GM10847 (cell line): ENCODE results near the gene RBL1.

Experiments
- POLR2A ChIP-seq: IDR thresholded peaks from 2 replicates; pipeline ENCODE4 v1.6.1; 2011; ENCODE audit not compliant: insufficient read length; ENCODE audit errors: extremely low read depth

RBL1 gene

DNA sequence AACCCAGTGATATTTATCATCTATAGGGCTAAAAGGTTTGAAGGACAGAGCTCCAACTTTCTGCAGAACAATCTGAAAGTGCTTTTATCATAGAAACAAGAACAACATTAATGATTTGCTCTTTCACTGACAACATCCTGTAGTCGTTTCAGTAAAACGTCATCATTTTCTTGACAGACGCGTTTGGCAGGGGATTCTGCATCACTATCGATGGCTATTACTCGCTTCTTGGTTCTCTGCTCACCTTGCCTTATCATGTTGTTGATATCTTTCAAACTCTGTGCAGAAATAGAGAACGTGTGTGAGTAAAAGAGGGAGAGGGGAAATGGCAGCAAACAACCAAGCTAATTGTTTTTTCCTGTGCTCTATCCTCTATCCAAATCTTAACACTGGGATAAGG lies 97.1 kb downstream of the RBL1 start:
- TF ChIP-seq POLR2A = no peak

DNA sequence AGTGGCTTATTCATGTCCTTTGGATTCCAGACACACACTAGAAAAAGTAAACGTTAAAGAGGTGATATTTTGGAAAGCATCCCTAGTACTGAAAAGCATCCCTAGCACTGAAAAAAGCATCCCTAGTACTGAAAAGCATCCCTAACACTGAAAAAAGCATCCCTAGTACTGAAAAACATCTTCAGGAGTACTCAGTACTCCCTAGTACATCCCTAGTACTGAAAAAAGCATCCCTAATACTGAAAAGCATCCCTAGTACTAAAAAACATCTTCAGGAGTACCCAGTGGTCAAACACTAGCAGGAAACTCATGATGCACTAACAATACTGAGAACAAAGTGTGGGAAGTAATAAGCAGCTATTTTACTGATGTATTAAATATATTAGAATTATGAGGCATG lies 98.7 kb downstream of the RBL1 start:
- TF ChIP-seq POLR2A = no peak

DNA sequence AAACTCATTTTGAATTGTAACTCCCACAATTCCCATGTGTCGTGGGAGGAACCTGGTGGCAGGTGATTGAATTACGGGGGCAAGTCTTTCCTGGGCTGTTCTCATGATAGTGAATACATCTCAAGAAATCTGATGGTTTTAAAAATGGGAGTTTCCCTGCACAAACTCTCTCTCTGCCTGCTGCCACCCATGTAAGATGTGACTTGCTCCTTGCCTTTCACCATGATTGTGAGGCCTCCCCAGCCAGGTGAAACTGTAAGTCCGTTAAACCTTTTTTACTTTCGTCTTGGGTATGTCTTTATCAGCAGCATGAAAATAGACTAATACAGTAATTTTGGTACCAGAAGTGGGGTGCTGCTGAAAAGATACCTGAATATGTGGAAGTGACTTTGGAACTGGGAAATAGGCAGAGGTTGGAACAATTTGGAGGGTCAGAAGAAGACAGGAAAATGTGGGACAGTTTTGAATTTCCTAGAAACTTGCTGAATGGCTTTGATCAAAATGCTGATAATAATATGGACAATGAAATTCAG lies 102.9 kb downstream of the RBL1 start:
- TF ChIP-seq POLR2A = no peak

DNA sequence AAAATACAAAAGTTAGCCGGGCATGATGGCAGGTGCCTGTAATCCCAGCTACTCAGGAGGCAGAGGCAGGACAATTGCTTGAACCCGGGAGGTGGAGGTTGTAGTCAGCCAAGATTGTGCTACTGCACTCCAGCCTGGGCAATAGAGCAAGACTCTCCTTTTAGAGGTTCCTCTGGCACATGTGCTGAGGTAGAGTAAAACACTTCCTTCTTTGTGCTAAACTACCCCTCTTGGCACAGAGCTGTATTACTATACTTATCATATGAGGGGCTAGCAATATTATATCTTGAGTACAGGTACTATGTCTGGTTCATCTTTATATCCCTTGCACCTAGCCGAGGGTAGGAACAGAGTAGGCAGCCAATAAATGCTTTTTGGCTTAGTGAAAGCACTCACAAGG lies 104.1 kb downstream of the RBL1 start:
- no peak for TF ChIP-seq POLR2A

DNA sequence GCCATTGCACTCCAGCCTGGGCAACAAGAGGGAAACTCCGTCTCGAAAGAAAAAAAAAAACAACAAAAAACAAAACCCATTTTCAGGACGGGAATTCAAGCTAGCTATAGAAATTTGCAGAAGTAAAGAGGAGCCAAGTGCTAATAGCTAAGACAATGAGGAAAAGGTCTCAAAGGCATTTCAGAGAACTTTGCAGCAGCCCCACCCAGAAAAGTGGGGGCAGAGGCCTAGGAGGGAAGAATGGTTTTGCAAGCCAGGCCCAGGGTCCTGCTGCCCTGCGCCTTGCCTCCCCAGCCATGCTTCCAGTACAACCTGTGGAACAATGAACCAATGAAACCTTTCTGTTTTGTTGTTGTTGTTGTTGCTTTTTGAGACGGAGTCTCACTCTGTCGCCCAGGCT lies 106.0 kb downstream of the RBL1 start:
- TF ChIP-seq POLR2A = no peak

DNA sequence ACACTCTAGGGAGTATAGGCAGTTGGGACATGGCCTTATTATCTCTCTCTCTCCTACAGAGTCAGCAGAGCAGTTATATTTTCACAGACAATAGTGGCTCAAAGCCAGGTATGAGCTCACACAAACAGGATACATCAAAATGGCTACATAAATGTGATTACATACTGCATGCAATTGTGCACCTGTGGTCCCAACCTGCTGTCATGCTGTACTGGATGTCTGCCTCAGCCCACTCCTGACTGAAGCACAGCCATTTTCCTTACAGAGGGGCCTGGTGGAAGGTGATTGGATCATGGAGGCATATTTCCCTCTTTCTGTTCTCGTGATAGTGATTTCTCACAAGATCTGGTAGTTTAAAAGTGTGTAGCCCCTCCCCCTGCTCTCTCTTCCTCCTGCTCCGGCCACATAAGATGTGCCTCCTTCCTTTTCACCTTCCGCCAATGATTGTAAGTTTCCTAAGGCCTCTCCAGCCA lies 107.3 kb downstream of the RBL1 start:
- TF ChIP-seq POLR2A = no peak

DNA sequence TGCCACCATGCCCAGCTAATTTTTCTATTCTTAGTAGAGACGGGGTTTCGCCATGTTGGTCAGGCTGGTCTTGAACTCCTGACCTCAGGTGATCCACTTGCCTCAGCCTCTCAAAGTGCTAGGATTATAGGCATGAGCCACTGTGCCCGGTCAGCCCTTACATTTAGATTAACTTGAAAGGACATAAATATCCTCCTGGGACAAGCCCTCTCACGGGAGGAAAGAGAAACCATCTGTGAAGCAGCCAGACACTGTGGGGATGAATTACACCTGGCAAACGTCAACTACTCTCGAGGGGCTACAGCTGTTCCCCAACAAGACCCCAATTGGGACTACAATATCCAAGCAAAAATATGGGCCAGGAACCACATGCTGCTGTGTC lies 111.5 kb downstream of the RBL1 start:
- no peak for TF ChIP-seq POLR2A

DNA sequence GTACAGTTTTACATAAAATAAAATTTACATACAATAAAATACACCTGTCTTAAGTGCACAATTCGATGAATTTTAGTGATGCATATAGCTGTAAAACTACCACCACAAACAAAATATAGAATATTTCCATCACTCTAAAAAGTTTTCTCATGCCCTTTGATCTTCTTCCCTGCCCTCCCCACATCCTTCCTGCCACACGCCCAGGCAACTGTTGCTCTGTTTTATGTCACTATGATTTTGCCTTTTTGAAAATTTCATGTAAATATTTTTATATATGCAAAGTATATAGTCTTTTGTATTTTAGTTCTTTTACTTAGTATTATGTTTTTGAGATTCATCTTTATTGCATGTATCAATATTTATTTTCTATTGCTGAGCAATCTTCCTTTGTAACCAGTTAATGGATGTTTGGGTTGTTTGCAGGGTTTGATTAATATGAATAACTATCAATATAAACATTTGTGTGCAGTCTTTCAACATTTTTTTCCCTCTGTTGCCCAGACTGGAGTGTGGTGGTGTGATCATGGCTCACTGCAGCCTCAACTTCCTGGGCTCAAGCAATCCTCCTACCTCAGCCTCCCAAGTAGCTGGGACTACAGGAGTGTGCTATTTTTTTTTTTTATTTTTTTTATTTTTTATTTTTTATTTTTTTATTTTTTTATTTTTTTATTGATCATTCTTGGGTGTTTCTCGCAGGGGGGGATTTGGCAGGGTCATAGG lies 120.5 kb downstream of the RBL1 start:
- no peak for TF ChIP-seq POLR2A

DNA sequence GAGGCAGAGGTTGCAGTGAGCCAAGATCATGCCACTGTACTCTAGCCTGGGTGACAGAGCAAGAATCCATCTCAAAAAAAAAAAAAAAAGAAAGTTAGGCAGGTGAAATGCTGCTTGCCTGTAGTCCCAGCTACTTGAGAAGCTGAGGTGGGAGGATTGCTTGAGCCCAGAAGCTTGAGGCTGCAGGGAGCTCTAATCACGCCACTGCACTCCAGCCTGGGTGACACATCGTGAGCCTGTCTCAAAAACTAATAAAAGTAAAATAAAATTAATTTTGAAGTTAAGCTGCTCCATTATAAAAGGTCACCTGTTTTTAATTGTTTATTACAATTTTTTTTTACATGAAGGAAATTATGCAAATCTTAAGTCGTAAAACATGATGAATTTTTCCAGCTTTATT lies 121.1 kb downstream of the RBL1 start:
- no peak for TF ChIP-seq POLR2A

DNA sequence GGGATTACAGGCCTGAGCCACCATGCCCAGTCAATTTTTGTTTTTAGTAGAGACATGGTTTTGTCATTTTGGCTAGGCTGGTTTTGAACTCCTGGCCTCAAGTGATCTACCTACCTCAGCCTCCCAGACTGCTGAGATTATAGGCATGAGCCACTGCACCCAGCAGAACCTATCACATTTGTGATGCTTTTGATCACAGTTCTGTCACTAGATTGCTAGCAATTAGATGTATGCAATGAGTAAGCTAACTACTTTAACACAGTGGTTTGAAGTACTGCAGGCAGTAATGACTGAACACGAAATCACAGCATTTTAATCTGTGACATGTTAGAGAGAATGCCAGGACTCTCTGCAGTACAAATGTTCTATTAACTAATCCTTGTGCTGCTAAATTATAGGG lies 124.7 kb downstream of the RBL1 start:
- no peak for TF ChIP-seq POLR2A

DNA sequence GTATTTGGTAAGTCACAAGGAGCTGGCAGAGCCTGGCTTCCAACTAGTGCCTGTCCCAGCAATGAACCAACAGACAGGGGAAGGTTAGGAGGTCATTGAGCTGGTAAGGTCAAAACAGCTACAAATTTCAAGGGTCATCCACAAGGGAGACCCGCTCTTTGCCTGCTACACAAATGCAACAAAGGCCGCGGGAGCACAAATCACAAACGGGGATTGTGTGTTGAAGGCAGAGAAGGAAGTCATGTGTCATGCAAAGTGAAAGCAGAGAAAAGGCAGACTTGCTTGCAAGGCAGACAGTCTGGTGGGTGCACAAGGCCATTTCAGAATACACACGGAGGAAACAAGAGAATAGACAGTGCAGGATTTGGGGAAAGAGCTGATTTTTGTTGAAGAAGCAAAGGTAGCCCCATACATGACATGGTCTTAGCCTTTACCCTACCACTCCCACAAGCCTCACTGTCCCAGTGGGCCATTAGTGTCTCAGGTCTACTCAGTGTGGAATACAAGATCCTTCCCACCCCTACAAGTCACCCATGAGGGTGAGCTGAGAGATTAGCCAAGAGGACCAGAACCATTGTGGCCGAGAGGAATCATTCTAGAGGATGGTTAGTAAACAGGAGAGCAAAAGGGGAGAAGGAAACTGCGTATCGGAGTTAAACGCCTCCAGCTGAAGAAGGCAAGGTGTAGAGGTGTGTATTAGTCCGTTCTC lies 126.2 kb downstream of the RBL1 start:
- no peak for TF ChIP-seq POLR2A

DNA sequence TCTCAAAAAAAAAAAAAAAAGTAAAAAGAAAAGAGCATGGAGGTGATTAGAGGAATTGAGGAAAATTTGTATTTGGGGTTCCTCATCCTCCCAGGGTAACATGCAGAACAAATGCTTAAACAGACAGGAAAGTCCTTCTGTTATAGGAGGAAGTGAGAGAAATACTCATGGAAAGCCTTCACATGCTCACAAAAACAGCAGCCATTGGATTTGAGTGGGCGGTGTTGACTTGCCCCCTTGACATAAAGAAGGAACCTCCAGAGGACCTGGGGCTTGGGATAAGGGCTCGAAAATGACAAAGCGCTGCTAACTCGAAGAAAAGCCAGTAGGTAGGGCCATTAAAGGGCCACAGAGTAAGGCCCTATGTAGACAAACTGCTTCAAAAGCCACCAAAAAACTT lies 126.7 kb downstream of the RBL1 start:
- TF ChIP-seq POLR2A = no peak

DNA sequence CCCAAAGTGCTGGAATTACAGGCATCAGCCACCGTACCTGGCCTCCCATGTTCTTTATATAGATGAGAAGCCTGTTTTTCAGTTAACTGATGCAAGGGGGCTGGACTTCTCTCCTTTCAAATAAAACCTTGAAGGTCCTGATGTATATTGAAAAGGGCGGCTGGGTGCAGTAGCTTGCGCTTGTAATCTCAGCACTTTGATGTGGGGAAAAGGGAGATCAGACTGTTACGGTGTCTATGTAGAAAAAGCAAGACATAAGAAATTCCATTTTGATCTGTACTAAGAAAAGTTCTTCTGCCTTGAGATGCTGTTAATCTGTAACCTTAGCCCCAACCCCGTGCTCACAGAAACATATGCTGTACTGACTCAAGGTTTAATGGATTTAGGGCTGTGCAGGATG lies 128.2 kb downstream of the RBL1 start:
- no peak for TF ChIP-seq POLR2A

DNA sequence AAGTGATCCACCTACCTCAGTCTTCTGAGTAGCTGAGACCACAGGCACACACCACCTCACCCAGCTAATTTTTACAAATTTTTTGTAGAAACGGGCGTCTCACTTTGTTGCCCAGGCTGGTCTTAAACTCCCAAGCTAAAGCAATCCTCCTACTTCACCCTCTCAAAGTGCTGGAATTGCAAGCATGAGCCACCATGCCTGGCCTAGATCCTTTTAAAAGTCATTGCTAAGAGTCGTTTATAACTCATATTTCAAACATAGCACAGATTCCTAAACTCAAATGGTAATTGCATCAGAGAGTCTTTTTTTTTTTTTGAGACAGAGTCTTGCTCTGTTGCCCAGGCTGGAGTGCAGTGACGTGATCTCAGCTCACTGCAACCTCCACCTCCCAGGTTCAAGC lies 136.6 kb downstream of the RBL1 start:
- no peak for TF ChIP-seq POLR2A

DNA sequence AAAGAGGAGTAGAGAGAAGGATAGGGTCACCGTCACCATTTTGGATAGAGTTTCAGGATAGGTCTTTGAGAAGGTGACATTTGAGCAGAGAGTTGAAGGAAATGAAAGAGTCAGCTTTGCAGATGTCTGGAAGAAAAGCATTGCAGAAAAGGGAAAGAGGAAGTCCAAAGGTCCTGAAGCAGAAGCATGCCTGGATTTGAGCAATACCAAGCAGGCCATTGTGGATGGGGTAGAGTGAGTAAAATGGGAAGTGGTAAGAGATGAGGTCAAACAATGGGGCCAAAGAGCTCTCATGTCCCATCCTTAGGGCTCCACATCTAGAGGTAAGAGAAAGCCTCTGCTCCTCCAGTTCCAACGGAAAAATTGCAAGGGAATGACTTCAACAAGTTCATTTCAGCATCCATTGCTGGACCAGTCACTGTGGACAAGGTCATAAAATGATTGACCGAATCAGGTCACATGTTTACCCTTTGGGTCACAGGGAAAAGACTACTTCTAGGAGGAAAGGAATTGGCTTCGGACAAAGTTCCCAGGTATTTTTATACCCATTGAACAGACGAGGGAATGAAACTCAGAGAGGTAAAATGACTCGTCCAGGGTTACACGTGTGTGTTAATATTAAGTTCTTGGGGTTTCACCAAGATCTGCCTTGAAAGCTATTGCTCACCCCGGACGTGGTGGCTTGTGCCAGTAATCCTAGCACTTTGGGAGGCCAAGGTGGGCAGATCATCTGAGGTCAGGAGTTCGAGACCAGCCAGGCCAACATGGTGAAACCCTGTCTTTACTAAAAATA lies 137.7 kb downstream of the RBL1 start:
- no peak for TF ChIP-seq POLR2A

DNA sequence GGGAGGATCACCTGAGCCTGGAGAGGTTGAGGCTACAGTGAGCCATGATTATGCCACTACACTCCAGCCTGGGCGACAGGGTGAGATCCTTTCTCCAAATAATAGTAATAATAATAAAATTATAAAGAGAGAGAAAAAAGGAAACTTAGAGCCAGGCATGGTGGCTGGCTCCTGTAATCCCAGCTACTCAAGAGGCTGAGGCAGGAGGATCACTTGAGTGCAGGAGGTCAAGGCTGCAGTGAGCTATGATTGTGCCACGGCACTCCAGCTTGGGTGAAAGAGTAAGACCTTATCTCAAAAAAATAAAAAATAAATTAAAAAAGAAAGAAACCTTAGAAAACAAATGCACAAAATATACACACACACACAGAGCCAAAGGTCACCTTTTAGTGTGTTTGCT lies 139.1 kb downstream of the RBL1 start:
- no peak for TF ChIP-seq POLR2A
